Epithelial cell of prostate (primary cell): ENCODE measurements around the gene FAM168A.

Source experiments
- DNase-seq: peaks from one replicate; pipeline ENCODE4 v3.0.0-alpha.2; 2011; ENCODE audit warnings: low read depth, low spot score
- H3K27ac ChIP-seq: fragments of 450-650 bp; 2 replicates; pipeline ENCODE4 v1.5.1; 2017; ENCODE audit warnings: mild to moderate bottlenecking

The FAM168A gene

DNA sequence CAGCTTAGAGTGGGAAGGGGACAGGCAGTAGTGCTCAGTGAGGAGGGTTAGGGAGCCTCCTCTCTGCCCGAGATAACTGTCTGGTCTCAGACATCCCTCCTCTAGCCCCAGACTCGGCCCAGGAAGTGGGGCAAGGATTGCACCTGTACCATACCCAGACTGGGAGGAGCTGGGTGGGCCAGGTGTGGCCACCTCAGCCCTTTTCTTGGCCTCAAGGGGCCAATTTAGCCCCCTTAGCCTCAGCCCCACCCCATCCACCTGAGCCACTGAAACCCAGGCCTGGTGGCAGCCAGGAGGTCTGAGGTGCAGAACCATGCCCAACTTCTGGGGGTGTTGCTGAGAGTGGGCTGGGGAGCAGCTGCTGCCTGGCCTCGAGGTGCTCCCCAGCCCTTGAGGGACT is 215.2 kb downstream of the FAM168A start:
- no peak overlapping the region for H3K27ac ChIP-seq
- no peak for DNase-seq

DNA sequence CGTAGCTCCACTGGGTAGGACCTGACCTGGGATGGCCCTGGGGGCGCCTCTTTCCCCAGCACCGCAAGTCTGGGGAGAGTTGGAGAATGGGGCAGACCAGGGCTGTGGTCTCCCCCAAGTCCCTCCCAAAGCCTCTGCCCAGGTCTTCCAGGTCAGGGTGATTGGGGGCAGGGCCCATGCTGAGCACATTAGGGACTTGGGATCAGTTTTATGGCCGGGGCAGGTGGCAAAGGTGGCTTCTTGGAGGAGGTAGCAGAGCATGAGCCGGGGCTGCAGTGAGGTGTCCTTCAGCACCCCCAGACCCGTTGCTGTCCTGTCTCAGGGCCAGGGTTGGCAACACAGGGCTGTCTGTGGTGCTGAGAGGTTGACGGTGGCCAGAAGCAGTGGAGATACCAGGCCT is 215.7 kb downstream of the FAM168A start:
- no peak for DNase-seq
- H3K27ac ChIP-seq: no peak overlapping the region

DNA sequence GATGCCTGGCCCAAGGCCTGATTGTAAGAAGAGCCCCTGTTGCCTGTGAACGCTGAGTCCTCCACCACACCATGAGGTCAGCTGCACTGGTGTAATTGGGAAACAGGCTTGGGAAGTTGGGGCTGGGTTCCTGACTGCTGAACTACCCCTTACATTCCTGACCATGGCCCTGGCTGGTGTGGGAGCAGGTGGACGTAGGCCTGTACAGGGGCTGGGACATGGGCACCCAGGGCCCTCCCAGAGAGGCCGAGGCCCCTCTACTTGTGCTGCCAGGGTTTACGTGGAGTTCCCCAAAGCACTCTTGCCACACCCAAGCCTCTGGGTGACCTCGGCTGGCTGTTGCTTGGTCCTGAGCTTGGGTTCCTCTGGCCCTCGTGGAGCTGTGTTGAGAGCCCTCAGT is 216.3 kb downstream of the FAM168A start:
- no peak for DNase-seq
- no peak overlapping the region for H3K27ac ChIP-seq

DNA sequence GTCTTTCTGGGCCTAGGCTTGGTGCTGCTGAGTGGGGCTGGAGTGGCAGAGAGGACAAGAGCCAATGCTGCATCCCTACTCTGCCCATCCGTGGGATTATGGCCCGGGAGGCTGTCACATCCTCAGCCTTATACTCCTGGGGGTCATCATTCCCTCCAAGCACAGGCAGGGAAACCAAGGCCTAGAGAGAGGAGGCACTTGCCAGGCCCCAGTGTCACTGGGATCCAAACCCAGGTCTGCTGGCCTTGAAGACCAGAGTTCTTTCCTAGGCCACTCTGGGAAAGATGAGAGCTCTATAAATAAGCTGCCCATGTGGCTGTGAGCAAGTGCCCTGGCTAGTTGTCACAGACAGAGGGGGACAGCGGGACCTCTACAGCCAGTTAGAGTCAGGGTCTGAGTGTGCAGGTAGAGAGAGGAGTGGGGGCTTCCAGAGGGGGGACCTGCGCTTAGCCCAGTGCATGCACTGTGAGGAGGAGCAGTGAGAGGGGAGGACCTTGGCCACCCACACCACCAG is 217.0 kb downstream of the FAM168A start:
- no peak for DNase-seq
- H3K27ac ChIP-seq: no peak overlapping the region

- DNase-seq: no peak
- no peak overlapping the region for H3K27ac ChIP-seq
These were observed 217.6 kb downstream of the FAM168A start for GRCh38 chr11:73380331-73380730.

DNA sequence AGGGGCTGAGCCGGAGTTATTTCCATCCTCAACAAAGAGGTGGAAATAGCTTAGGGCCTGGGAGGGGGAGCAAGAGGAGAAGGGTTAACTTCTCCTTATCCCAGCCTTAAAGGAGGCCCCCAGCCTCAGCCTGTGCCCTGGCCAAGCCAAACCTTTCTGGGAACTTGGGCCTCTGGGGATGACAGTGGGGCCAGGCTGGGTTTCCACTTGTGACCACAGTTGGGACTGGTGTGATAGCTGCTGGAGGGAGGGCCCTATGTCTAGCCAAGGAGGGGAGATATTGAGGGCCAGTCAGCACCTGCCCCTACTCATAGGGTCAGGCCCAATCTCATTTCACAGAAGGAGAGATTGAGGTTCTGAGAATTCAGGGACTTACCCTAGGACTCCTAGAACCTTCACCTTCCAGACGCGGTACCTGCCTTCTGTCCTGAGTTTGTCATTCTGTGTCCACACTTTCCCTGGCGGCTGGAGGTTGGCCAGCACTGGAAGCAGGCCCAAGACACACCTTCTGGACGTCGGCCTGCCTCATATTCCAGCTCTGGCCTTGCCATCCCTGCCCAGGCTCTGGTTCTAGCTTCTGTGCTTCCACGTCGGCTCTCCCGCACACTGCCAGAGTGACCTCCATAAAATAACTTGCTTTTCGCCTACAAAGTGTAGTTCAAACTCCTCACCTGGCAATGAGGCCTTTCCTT is 218.6 kb downstream of the FAM168A start:
- no peak overlapping the region for H3K27ac ChIP-seq
- DNase-seq: no peak

GRCh38 chr11:73376803-73377629 is 220.9 kb downstream of the FAM168A start:
- peak overlapping the region; percentile 63 for H3K27ac ChIP-seq
- DNase-seq: peak; percentile 66

GRCh38 chr11:73376160-73376802 is 221.6 kb downstream of the FAM168A start, which contains the start of gene RELT:
RELT (plus strand) TSS chr11:73376399; CDS start chr11:73389137, 12,738 bp downstream.
- DNase-seq: peak; percentile 48
- H3K27ac ChIP-seq: peak within 1 kb of the TSS; percentile 63

DNA sequence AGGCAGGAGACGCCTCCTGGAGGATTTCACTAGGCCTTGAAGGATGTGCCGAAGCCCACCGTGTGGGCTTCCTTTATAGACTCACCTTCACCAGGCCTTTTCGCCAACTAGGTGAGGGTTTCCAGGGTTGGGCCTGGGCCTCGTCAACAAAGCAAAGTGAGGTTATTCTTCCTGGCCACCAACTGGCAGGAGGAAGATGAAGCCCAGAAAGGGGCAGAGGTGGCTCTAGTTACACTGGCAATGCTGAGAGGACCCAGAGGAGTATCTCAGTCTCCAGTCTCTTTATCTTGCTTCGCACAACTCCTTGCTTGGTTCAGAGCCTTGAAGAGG is 222.1 kb downstream of the FAM168A start:
- DNase-seq: no peak
- peak overlapping the region; percentile 63 for H3K27ac ChIP-seq

DNA sequence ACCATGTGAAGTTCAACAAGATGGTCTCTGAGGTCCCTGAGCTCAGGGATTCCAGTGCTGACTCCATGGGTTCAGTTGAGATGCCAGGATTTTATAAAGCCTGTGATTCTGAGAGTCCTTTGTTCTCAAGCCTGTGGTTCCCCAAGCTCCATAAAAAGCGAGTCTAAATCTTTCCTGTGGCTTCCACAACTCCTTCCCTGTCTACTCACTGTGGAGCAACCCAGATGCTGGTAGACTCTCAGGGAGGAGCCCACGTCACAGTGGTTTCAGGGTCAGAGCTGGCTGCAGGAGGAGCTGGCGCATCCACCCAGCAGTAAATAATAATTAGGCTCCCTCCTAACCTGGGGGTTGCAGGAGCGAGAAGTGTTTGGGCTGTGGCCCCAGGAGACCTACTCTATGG is 223.8 kb downstream of the FAM168A start:
- no peak for DNase-seq
- no peak overlapping the region for H3K27ac ChIP-seq

GRCh38 chr11:73372375-73372993 is 225.4 kb downstream of the FAM168A start:
- H3K27ac ChIP-seq: no peak overlapping the region
- no peak for DNase-seq

DNA sequence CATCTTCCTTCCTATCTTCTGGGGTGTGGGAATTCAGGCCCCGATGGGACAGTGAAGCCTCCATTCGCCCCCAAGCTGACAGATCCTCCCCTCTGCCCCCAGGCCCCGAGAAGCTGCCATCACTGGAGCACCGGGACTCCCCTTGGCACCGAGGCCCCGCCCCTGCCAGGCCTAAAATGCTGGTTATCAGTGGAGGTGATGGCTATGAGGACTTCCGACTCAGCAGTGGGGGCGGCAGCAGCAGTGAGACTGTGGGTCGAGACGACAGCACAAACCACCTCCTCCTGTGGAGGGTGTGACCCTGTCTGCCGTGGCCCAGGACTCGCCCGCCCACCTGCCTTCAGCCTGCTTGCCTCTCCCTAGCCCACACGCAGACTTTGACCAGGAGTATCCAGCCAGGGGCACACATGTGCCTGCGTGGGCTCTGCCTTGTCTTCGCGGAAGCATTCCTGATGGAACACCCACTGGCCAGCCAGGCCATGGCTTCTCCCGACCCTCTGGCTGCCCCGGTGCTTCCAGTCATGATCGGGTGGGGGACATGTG is 230.4 kb downstream of the FAM168A start:
- no peak overlapping the region for H3K27ac ChIP-seq
- DNase-seq: no peak

DNA sequence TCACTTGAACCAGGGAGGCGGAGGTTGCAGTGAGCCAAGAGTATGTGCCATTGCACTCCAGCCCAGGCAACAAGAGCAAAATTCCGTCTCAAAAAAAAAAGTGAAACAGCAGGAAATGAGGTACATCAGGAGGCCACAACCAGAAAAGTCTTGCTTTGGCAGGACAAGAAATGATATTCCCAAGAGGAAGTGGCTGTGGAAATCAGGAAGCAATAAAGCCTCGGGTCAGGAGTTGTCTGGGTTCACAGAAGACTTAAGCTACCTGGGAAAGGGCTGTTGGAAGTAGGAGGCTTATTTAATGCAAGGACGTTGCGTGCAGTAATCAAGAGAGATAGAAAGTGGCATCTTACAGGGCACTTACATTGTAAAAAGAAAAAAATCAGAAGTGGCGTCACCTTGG is 231.0 kb downstream of the FAM168A start:
- no peak overlapping the region for H3K27ac ChIP-seq

DNA sequence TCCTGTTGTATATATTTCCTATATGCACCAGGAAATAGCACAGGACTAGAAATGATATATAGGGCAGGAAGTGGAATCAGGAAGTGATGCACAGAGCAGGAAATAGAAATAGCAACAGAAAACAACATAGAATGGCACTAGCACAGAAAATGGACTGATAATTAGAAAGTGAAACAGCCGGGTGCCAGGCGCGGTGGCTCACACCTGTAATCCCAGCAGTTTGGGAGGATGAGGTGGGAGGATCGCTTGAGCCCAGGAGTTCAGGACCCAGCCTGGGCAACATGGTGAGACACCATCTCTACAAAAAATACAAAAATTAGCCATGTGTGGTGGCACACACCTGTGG is 231.7 kb downstream of the FAM168A start:
- DNase-seq: no peak

More for the DNA sequence above, 231.0 kb downstream of the FAM168A start:
- DNase-seq: no peak

GRCh38 chr11:73365352-73366264 is 232.3 kb downstream of the FAM168A start:
- no peak overlapping the region for H3K27ac ChIP-seq
- DNase-seq: no peak

More for the DNA sequence above, 231.7 kb downstream of the FAM168A start:
- H3K27ac ChIP-seq: no peak overlapping the region

DNA sequence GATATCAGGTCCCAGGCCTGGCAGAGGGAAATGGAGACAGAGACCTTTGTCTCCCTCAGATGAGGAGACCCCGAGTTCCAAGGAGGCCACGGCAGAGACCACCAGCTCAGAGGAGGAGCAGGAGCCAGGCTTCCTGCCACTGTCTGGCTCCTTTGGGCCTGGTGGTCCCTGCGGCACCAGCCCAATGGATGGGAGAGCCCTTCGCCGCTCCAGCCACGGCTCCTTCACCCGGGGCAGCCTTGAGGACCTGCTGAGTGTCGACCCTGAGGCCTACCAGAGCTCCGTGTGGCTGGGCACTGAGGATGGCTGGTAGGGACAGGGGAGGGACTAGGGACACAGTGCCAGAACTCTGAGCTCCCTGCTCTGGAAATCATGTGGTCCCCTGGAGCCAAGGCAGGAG is 234.8 kb downstream of the FAM168A start:
- DNase-seq: no peak
- H3K27ac ChIP-seq: no peak overlapping the region

- H3K27ac ChIP-seq: no peak overlapping the region
- no peak for DNase-seq
These were observed 235.7 kb downstream of the FAM168A start for GRCh38 chr11:73361953-73362776.

DNA sequence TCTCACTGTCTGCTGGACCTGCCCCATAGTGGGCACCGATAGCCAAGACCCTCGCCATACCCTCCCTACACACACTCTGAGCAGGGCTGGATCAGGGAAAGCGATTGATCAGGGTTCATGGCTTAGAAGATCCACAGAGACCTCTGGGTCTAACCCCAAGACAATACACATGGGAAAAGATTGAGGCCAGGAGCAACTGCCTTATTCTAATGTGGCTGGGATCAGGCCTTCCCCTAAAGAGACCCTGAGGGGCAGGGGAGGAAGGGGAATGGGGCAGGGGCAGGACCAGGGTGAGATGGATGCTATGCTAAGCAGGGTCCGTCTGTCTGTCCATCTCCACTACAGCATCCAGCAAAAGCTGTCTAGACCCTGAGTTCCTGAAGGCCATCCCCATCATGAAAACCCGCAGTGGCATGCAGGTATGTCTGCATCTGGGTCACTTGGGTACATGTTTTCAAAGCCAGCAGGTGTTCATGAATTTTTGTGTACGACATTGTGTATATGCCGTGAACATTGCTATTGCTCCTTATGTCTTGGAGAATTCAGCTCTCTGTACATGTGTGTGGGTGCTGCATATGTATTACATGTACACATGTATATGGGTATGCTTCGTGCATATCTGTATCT is 237.1 kb downstream of the FAM168A start:
- DNase-seq: no peak
- H3K27ac ChIP-seq: no peak overlapping the region
